GM23248 (cell line): ENCODE data around the gene KDM2A.

Source experiments
- EZH2 ChIP-seq: fragments of 200-600 bp; sonication (generic); IDR thresholded peaks from 2 replicates; pipeline ENCODE4 v1.6.1; 2018; ENCODE audit warnings: antibody characterized with exemption, mild to moderate bottlenecking; ENCODE audit not compliant: insufficient read depth, poor library complexity, severe bottlenecking
- EZH2phosphoT487 ChIP-seq: fragments of 200-600 bp; sonication (generic); IDR thresholded peaks from 2 replicates; pipeline ENCODE4 v1.6.1; 2018; ENCODE audit warnings: antibody characterized with exemption, moderate library complexity, mild to moderate bottlenecking, low read depth; ENCODE audit not compliant: insufficient read depth

DNA sequence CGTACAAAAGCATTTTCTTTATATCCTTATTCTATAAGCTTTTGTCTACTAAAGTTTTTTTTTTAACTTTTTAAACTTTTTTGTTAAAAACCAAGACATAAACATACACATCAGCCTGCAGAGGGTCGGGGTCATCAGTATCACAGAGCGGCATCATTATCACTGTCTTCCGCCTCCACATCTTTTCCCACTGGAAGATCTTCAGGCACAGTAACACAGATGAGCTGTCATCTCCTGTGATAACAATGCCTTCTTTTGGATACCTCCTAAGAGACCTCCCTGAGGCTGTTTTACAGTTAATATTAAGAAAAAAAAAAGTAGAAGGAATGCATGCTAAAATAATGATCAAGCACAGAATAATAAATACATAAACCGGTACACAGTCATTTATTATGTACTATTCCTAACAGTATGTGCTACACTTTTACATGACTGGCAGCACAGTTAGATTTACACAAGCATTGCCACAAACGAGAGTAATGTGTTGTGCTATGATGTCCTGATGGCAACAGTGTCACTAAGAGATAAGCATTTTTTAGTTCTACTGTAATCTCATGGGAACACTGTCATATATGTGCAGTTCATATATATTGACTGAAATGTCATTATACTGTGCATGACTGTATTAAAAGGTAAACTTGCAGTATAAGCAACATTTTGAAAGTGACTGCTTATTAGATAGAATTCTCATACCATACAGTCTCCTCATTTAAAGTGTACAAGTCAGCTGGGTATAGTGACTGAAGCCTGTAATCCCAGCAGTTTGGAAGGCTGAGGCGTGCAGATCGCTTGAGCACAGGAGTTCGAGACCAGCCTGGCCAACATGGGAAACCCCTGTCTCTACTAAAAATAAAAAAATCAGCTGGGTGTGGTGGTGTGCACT lies 58.6 kb downstream of the KDM2A start:
- TF ChIP-seq EZH2 = no peak
- TF ChIP-seq EZH2phosphoT487 = no peak
